ENCODE measurements around the gene CHSY1.

Gene CHSY1

DNA sequence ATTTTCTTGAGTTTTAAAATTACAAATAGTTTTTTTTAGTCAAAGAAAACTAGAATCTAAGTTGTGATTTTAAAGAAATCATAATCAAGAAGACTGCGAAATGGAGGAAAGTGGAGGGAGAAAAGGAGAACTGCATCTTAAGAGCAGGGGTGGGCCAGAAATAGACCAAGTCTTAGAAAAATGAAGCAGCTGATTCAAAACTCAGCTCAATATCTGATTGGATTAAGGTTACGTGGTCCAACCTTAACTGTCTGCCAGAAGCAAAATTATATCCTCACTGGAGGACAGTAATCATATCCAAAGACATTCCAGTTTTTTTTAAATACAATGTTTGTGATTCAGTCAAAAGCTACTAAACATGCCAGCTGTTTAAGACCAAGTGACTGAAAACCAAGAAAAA lies 41.4 kb downstream of the CHSY1 start:
- peak; percentile 6 for DNase-seq

DNA sequence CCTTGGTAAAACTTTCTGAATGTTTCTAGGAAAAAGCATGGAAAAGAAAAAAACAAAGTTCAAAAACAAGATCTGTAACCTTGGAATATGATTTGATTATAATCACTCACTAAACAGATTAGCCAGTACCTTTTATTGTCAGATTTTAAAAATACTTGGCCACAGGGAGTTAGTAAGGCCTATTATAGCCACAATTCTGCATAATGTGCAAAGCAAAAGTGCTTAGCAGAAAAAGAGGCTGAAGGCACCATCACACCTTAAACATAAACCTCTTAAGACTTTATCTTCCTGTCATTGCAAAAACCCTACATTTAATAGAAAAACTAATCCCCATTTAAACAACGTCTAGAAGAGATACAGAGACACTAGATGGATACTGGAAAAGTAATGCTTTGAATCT lies 41.8 kb downstream of the CHSY1 start:
- no peak for DNase-seq

DNA sequence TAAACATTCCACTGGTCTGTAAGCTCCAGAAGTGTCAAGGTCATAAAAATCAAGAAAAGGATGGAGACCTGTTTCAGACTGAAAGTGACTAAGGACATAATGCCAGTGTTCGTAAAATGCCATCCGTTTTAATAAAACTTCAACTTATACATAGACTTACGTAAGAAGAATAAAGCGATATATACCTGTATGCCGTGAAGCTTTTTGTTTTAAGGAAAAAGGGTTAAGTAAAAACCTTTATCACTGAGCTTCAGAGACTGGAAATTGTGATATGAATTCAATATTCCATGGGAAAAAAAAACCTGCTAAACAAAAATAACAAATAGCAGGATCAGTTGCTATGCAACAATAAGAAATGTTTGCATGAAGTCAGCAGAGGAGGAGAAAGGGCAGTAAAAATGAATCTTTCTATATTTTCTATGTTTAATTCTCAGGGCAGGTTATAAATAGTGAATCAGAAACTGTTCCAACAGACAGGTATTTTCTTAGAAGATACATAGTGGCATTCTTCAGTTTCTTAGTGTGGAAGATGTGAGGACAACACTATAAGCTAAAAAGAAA lies 42.5 kb downstream of the CHSY1 start:
- no peak for DNase-seq

DNA sequence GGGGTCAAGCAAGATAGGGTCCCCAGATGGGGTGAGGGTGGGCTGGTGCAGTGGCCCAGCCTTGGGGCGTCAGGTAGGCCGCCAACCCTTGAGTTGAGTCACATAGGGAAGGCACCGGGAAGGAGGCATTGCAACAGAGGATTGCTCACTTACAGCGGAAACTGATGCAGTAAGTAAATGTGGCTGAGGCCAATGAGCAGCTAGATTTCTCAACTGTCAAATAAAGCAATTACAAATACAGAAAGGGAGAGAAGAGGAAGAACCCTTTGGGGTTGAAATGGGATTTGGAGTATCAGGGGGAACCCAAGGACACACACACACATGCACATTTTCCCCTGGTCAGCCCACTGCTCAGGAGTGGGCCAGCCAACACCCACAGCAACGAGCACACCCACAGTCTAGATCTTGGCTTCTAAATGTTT lies 44.0 kb downstream of the CHSY1 start:
- DNase-seq, result no peak

DNA sequence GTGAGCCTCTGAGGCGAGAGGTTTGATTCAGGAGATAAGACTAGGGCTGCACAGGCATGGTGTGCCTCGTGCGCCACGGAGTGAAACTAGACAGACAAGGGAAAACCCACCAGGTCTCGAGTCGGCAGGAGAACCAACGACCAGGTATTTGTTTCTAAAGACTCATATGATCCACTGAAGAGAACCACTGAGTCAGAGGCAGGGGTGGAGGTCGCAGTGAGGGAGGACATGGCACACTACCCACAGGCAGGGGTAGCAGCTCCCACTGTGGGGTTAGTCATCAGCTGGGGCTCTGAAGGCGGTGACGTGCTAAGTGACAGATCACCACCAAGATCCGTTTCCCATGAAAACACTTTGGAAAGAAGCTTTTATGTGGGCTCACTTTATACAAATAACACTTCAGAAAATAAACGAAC lies 45.7 kb downstream of the CHSY1 start:
- no peak for DNase-seq

DNA sequence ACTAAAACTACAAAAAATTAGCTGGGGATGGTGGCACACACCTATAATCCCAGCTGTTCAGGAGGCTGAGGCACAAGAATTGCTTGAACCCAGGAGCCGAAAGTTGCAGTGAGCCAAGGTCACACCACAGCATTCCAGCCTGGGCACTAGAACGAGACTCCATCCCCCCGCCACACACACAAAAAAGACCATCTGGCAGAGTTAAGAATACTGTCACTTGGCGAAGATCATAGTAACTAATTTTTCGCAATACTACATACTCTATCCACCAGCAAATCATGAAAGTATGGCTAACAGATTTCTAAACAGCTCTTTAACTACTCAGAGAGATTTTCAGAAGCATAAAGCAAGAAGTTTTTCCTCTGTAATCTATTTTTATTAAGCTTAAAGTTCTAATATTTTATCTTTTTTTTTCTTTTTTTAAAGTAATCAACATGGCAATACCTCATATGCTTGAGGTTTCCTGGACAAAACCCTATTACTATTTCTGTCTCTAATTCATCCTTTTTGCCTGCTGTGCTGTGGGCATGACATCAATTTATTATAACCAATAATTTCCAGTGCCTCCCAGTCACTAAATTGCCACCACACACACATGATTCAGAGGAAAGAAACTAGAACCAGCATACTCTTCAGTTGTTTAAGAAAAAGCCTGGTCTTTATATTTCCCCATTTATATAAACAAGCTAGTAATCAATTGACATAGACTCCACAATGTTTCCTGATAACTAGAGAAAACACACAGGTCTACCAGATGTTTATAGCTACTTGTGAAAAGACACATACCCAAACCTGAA lies 46.9 kb downstream of the CHSY1 start:
- no peak for DNase-seq

DNA sequence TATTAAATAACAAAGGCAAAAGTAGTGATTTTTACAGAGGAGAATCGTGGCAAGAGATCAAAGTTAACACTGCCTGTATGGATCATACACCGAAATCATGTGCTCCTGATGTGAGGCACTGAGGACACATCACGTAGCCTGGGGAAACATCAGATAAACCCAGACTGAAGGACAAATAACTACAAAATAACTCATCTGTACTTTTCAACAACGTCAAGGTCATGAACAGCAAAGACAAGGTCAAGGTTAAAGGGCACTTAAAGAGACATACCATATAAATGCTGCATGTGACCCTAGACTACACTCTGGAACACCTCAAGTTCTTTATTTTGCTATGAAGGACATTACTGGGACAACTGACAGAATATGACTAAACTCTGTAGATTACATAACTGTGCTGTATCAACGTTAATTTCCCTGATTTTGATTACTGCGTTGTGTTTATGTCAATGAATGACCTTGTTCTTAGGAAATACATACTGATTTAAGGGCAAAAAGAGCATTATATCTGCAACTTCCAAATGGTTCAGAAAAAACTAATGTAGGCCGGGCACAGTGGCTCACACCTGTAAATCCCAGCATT lies 48.1 kb downstream of the CHSY1 start:
- no peak for DNase-seq

DNA sequence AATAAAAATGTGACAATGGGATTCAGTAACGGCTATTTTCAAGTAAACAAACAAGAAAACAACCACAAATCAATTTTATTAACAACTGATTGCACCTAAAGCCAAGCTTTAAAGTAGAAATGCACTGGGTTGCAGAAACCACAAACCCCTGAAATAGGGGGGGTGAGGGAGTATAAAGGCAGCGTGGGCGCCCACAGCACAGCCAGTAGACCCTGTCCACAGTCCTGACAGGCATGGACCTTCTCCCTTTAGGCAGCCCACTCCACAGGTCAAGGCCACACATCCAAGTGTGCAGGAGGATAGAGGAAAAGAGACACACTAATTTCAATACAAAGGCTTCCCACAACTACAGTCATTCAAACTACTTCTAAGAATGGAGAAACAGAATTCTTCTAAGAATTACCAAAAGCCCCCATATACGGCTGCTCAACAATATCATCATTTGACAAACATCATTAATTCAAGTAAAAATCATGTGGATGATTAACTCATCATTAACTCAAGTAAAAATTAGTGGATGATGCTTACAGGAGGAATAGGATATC lies 48.7 kb downstream of the CHSY1 start:
- DNase-seq, result no peak

DNA sequence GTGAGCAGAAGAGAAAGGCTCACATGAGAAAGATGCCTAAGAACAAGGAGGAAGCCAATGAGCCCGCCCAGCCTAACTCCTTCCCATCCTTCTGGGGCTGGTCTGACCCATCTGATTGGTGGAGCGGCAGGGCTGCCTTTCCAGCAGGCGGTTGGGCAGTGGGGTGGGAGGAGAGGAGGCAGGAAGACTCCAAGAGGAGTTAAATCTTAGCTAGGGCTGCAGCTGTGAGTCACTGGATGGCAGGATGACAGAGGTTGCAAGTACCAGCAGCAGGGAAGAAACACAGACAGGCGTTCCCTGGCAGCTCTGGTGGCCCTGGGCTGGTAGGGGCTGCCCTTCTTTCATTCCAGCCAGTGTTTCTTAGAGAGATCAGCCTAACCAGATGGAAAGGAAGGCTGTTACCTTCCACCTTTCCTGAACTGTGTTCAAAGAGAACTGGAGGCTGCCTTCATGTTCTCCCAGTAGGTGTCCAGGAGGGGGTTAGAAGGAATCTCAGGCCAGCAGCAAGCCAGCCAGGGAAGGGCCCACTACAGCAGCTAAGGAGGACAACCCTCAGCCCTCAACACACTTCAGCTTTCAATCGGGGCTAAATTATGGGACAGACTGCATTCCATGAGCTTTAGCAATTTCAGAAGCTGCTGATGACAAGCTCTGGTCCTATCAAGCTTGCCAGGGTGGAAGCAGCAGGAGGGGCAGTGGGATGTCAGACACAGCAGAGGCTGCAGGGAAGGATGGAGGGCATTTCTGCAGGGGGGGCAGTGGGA lies 50.3 kb downstream of the CHSY1 start:
- no peak for DNase-seq

DNA sequence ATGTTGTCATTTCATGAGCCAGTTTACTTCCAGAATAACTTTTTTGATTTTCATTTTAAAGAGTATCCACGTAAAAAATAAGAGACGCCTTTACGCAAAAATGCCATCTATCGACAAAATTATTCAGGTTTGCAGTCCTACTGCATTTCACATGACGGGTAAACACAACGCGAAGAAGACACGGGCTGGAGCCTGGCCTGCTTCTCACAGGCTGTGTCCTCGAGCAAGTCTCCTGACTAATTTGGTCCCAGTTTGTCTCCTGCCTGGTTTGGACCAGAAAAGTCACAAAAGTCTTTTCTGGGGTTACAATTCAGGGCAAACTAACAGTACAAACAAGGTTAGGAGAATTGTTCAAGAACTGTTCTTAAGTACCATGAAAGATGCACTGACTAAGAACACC lies 51.7 kb downstream of the CHSY1 start:
- DNase-seq, result no peak

DNA sequence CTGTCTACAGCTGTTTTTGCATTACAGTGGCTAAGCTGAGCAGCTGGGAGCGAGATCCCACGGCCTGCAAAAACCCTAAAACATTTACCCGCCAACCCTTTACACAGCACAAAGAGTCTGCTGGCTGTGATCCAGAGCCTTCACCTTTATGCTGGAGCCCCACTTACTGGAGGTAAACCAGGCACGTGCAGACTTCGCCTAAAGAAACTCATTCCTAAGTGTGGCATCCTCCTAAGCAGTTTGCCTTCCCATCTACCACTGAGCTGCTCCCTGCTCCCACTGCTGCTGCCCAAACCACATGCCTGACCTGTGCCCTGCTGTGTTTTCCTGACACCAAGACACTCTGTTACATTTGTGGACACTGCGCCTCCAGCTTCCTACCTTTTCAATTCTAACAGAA lies 53.0 kb downstream of the CHSY1 start:
- no peak for DNase-seq

DNA sequence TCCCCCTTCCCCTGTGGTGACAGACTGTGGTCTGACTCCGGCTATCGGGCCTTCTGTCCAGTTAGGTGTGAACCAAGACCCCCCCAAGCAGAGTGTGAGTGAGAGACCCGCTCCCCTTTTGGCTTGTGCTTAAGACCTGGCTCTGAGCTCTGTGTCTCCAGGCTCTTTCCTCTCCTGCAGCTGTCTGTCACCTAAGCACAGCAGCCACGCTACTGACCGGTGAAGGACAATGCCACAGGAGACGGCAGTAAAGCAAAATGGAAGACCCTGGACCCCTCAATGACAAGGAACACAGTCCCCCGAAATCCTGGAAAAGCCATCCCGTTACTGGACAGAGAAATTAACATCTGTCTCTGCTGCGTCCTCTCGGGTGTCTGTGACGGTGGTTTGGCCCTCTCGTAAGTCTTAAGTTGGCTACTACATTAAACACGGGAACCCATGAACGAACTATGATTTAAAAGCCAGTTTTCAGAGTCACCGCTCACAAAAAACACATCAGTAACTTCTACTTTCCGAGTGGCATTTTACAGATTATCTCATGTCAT lies 53.7 kb downstream of the CHSY1 start:
- no peak for DNase-seq

DNA sequence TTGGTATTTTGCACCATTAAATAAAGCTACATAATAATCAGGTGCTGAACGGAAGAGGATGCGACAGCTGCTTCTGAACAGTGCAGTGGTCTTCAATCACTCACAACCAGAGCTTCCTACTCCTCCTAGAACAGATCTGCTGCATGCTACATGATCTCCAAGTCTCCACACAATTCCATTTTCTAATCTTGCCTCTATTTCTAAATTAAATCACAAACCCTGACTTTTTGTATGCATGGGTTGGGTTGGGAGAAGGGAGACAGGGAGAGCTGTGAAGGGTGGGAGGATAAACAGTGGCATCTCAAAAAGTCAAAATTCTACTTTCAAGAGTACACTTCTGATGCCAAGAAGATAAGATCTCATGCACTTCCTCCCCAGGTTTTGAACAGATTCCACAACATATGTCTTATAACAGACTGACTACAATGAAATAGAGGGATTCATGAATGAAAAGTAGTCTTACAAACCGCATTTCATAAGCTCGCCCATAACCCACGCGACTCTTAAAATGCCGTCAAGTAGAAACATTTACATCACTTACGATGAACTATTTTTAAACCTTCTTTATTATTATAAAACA lies 57.2 kb downstream of the CHSY1 start:
- no peak for DNase-seq

DNA sequence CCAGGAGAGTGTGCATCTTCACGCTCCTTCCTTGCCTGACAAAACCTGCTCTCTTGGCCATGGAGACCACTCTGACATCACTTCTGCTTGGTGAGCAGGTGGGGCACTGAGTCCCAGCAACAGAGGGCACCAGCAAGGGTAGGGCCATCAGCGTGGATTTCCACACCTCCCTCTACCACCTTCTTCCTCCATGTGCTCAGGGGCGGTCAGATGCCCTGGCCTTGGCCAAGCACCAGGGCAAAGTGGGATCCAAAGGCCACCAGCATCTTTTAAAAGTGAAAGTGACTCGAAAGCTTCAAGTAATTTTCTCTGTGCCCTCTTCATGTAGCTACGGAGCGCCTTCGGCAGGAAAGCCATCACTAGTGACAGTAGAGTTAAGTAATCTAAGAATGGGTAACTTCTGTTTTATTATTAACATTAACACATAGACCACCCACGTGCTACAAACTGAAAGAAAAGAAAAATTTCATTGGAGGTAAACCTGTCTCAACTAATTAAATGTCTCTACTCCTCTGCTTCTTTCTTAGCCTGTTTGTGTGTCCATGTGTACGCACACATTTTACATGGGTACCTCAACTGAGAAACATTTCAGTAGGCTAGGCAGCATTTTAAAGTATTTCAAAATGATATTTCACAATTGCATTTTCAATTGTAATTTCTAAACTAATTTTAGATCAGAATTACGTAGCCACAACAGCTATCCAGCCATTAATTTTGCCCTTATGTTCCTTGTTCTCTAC lies 57.9 kb downstream of the CHSY1 start:
- no peak for DNase-seq

DNA sequence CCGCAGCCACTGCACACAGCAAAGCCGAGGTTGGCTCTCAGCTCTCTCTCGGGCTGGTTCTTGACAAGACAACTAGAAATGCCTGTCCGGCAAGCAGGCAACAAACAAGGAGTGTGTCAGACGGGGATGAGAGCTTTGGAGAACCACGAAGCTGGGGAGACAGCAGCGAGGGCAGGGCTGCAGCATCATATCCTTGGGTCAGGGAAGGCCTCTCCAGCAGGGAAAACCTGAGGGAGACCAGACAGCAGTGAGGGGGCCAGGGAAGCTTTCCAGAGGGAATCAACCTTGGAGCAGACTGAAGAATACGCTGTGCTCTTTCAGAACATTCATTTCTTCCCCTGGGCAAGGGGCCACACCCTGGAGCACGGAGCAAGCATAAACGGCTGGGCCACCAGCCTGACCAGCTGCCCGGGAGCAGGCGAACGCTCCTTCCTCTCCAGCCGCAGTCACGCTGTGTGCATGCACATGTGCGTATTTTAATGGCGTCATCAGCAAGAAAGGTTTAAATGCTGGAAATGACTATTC lies 58.7 kb downstream of the CHSY1 start:
- no peak for DNase-seq

DNA sequence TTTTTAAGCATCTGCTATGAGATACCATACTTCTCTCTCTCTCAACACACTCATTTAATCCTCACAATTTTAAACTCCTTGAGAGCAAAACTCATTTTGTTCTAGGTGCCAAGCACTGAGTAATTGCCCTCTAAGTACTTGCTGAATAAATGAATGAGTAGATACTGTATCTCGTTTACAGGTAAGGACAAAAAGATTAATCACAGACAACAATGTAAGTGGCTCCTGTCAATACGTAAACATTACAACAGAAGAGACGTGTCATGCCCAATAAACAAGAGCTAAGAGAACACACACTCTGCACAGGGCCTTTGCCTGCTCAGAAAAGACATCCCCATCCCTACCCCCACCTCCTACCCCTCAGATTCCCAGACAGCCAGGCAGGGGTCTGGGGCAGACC lies 59.8 kb downstream of the CHSY1 start:
- DNase-seq, result no peak

DNA sequence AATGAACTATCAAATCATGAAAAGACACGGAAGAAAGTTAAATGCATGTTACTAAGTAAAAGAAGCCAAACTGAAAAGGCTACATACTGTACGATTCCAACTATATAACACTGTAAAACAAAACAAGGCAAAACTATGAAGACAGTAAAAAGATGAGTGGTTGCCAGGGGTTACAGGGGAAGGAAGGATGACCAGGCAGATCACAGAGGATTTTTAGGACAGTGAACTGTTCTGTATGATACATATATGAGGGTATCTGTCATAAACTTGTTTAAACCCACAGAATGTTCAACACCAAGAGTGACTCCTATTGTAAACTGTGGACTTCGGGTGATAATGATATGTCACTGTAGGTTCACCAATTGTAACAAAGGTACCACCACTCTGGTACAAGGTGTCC lies 60.6 kb downstream of the CHSY1 start:
- no peak for DNase-seq

DNA sequence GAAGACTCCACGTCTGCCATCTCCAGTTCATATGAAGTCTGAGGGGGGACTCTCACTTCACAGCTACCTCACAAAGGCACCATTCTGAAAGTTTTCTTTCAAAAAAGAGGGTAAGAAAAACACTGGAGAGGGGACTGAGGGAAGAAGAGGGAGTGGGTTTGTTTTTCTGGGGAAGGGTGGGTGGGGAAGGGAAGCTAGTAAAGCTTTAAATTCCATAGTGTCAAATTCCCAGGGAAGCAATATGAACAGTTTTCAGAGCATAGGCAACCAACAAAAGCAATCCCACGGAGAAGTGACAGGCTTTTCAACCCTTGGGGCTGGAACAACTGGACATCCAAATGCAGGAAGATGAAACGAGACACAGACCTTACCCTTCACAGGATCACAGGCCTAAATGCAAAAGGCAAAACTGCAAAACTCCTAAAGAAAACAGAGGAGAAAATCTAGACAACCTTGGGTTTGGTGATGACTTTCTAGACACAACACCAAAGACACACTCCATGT lies 61.7 kb downstream of the CHSY1 start:
- no peak for DNase-seq

DNA sequence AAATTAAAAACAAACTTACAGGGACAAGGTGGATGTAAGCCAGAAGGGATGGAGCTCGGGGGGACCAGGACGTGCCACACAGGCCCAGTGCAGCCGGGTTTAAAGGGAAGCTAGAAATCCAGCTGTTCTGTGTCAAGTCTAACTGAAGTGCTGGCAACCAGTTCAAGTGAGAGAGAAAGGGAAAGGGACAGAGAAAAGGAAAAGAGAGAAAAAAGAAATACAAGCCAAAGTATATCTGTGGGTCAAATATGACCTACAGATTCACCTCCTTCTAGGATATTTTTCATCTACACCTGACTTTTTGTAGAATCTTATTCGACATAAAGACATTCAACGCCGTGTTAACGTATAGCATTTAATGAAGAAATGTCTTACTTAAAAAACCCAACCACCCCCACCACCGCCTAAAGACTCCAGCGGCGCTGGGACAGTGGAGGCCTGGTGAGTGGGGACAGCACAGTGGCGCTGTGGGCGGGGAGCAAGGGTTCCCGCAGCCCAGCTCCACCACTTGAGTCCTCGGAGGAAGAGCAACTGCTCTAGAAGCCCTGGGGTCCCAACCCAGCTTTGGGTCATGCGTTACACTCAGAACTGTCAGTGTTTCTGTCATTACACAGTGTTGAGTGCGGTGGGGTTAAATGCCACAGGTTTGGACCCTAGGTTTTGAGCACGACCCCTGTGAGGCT lies 62.3 kb downstream of the CHSY1 start:
- no peak for DNase-seq

DNA sequence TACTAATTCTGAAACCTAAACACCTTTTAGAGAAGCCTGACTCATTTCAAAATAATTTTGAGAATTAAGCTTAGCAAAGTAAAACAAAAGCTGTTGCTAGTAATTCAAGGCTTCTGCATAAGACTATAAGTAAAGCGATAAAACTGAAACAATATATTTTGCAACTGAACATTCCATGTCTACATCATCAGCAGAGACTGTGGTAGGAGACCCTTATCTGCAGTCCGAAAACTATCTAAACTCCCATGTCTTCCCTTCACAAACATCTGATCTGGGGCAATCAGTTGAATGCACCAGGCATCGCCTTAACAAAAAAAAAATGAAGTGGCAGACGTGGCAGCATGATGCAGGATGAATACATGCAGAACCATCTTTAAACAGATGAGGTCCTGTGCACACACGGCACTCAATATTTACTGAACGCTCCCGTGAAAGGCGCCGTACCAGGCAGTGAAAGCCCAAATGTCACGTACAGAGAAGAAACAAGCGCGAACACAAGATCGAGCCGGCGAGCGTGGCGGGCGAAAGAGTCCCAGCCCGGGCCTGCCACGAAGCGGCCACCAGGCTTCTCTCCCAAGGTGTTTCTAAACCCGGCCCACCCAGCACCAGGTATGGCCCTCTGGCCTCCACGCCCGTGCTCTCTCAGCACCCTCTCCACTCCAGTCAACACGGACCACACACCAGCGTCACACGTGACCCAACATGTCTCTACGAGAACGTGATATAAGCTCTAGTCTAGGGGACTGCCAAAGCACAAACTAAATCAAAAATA lies 63.0 kb downstream of the CHSY1 start:
- no peak for DNase-seq
